NT2/D1 (cell line): ENCODE data around the gene BHLHE23.

Experiments
- DNase-seq: peaks from one replicate; pipeline ENCODE4 v3.0.0-alpha.2; 2011; ENCODE audit warnings: low read depth, low spot score
- H3K27me3 ChIP-seq: 2 replicates; pipeline ENCODE4 v1.6.0; 2011; ENCODE audit warnings: mild to moderate bottlenecking; ENCODE audit not compliant: insufficient read length, insufficient read depth
- H3K36me3 ChIP-seq: 2 replicates; pipeline ENCODE4 v1.6.1; 2011; ENCODE audit warnings: mild to moderate bottlenecking, low read length, mixed read lengths; ENCODE audit not compliant: insufficient read depth, insufficient read length
- H3K4me1 ChIP-seq: 2 replicates; pipeline ENCODE4 v1.5.1; 2011; ENCODE audit not compliant: insufficient read depth, insufficient read length
- H3K4me3 ChIP-seq: 2 replicates; pipeline ENCODE4 v1.5.1; 2011; ENCODE audit warnings: low read depth; ENCODE audit not compliant: insufficient read length
- H3K9ac ChIP-seq: 2 replicates; pipeline ENCODE4 v1.6.0; 2011; ENCODE audit warnings: low read depth; ENCODE audit not compliant: insufficient read length
- H3K9me3 ChIP-seq: 2 replicates; pipeline ENCODE4 v1.5.1; 2011; ENCODE audit warnings: mild to moderate bottlenecking, low read length; ENCODE audit not compliant: insufficient read depth
- SUZ12 ChIP-seq: IDR thresholded peaks from 2 replicates; pipeline ENCODE4 v1.6.1; 2011; ENCODE audit not compliant: insufficient read length, insufficient read depth; ENCODE audit errors: extremely low read depth
- YY1 ChIP-seq: IDR thresholded peaks from 2 replicates; pipeline ENCODE4 v1.6.1; 2011; ENCODE audit not compliant: insufficient read length, insufficient read depth
- ZNF274 ChIP-seq: IDR thresholded peaks from 2 replicates; pipeline ENCODE4 v1.6.1; 2011; ENCODE audit warnings: mild to moderate bottlenecking, low read depth, low read length

BHLHE23 gene

DNA sequence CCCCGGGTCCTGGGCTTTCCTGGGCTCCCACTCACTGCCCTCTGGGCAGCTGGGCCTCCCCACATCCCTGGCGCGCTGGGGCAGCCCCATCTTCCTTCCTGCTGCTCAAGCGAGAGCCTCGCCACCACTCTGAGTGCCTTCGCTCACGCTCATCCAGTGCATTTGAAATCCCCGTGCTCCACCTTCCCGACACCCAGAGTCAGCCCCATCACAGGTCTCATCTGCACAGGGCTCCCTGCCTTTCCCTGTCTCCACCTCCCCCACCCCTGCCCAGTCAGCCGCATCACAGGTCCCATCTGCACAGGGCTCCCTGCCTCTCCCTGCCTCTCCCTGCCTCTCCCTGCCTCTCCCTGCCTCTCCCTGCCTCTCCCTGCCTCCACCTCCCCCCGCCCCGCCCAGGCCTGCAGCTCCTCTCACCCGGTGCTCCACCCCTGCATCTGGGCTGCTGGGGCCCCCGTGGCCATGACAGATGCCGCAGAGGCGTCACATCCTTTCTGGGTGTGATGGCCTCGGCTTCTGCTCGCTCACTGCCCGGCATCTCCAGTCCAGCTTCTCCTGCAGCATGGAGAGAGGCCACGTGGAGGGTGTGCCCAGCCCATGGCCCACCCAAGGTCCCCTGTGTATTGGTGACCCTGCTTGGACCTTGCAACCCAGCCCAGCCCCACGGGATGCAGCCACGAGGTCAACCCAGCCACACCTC, 9.0 kb upstream of the BHLHE23 start:
- no peak for DNase-seq
- no peaks in the 10 kb centered on the region for H3K36me3 ChIP-seq
- peaks cover 17% of the 10 kb centered on the region for H3K27me3 ChIP-seq
- peaks cover 24% of the 10 kb centered on the region for H3K9me3 ChIP-seq
- TF ChIP-seq YY1 (no peak), ZNF274 (no peak), SUZ12 (no peak)
- H3K4me1 ChIP-seq = peaks cover 16% of the 10 kb centered on the region
- H3K4me3 ChIP-seq = no peak overlapping the region
- H3K9ac ChIP-seq = peak overlapping the region; percentile 6

GRCh38 chr20:63015147-63015661, 8.4 kb upstream of the BHLHE23 start:
- peak overlapping the region; percentile 6 for H3K9ac ChIP-seq
- peak overlapping the region; percentile 17 for H3K4me3 ChIP-seq
- peaks cover 16% of the 10 kb centered on the region for H3K4me1 ChIP-seq
- peaks cover 17% of the 10 kb centered on the region for H3K27me3 ChIP-seq
- no peaks in the 10 kb centered on the region for H3K36me3 ChIP-seq
- TF ChIP-seq YY1 = no peak
- TF ChIP-seq ZNF274 = no peak
- no peak for TF ChIP-seq SUZ12
- DNase-seq = no peak
- peaks cover 18% of the 10 kb centered on the region for H3K9me3 ChIP-seq

- peak; percentile 87 for DNase-seq
- H3K4me3 ChIP-seq = peak overlapping the region; percentile 17
- H3K9me3 ChIP-seq = peaks cover 16% of the 10 kb centered on the region
- peaks cover 19% of the 10 kb centered on the region for H3K27me3 ChIP-seq
- H3K36me3 ChIP-seq = no peaks in the 10 kb centered on the region
- peaks cover 19% of the 10 kb centered on the region for H3K4me1 ChIP-seq
- TF ChIP-seq YY1 (peak; percentile 35), SUZ12 (no peak), ZNF274 (no peak)
- peak overlapping the region; percentile 6 for H3K9ac ChIP-seq
Measured at GRCh38 chr20:63014710-63015109, 7.9 kb upstream of the BHLHE23 start.

DNA sequence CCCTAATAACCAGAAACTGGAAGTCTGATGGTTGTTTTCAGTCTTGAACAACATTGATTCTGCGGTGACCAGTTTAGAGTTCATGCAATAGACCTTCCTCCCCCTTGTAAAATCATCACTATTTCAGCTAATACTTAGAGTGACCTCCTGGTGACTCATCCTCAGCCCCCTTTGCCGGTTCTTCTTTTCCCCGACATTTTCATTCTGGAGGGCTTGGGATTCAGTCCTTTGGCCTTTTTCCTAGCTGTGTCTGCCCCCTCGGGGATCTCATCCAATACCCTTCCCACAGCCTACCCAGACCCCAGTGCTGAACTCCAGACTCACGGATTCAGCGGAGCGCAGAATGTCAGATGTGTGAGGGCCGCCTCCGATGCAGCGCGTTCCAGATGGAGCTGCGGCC, 7.5 kb upstream of the BHLHE23 start:
- no peak for DNase-seq
- Histone ChIP-seq H3K4me1 (peaks cover 24% of the 10 kb centered on the region), H3K9ac (peak overlapping the region; percentile 15), H3K4me3 (peak overlapping the region; percentile 19), H3K36me3 (no peaks in the 10 kb centered on the region), H3K9me3 (peaks cover 16% of the 10 kb centered on the region), H3K27me3 (peaks cover 23% of the 10 kb centered on the region)
- TF ChIP-seq YY1 (no peak), ZNF274 (no peak), SUZ12 (no peak)

GRCh38 chr20:63013207-63013606, 6.4 kb upstream of the BHLHE23 start:
- TF ChIP-seq ZNF274 (no peak), SUZ12 (no peak), YY1 (no peak)
- Histone ChIP-seq H3K4me3 (no peak overlapping the region), H3K4me1 (peaks cover 31% of the 10 kb centered on the region), H3K9me3 (peaks cover 16% of the 10 kb centered on the region), H3K9ac (no peak overlapping the region), H3K27me3 (peaks cover 33% of the 10 kb centered on the region), H3K36me3 (no peaks in the 10 kb centered on the region)
- no peak for DNase-seq

DNA sequence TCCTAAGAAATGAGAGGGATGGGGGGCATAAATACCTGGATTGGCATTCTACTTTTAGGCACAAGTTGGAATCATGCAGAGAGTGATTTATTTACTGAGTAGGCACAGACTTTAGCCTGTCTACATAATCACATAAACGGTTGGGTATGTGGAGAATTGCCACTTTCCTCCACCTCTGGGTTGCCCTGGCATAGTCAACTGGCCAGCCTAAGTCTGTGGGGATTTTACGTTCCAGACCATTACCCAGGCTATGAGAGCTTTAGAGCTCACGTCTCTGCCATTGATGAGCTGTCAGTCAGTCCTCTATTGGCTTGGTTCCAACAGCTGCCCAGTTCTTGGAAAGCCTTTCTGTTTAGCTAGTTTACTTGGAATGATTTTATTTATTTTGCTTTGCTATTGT, 5.0 kb upstream of the BHLHE23 start:
- H3K4me1 ChIP-seq = peaks cover 33% of the 10 kb centered on the region
- H3K27me3 ChIP-seq = peaks cover 47% of the 10 kb centered on the region
- TF ChIP-seq SUZ12 (no peak), YY1 (no peak), ZNF274 (no peak)
- no peaks in the 10 kb centered on the region for H3K36me3 ChIP-seq
- no peak overlapping the region for H3K9ac ChIP-seq
- H3K9me3 ChIP-seq = peaks cover 16% of the 10 kb centered on the region
- no peak overlapping the region for H3K4me3 ChIP-seq
- DNase-seq = no peak

- peaks cover 59% of the 10 kb centered on the region for H3K27me3 ChIP-seq
- no peak for DNase-seq
- no peak overlapping the region for H3K9ac ChIP-seq
- H3K4me1 ChIP-seq = peaks cover 31% of the 10 kb centered on the region
- no peak for TF ChIP-seq ZNF274
- no peak for TF ChIP-seq SUZ12
- no peak for TF ChIP-seq YY1
- peaks cover 16% of the 10 kb centered on the region for H3K9me3 ChIP-seq
- H3K36me3 ChIP-seq = no peaks in the 10 kb centered on the region
- no peak overlapping the region for H3K4me3 ChIP-seq
Measured at GRCh38 chr20:63009988-63010769, 3.4 kb upstream of the BHLHE23 start.
